ENCODE results near the gene POU3F1.

Gene POU3F1

GRCh38 chr1:38046333-38046883 is at the start of gene POU3F1:
Gene POU3F1, minus strand, starts transcription at chr1:38046793. Its CDS starts 50 bp downstream, at chr1:38046743.
- DNase-seq (ENCODE audit: low read depth in 2 of 3, low spot score in 2 of 3) = no peak

- DNase-seq (ENCODE audit: low read depth in 2 of 3, low spot score in 2 of 3) = no peak
Measured at GRCh38 chr1:38095454-38095931, 48.9 kb upstream of the POU3F1 start.

GRCh38 chr1:38094711-38095290 is 48.2 kb upstream of the POU3F1 start:
- no peak for DNase-seq (ENCODE audit: low read depth in 2 of 3, low spot score in 2 of 3)

GRCh38 chr1:38093569-38094520 is 47.3 kb upstream of the POU3F1 start:
- no peak for DNase-seq (ENCODE audit: low read depth in 2 of 3, low spot score in 2 of 3)

GRCh38 chr1:38092256-38092655 is 45.7 kb upstream of the POU3F1 start:
- no peak for DNase-seq (ENCODE audit: low read depth in 2 of 3, low spot score in 2 of 3)

- no peak for DNase-seq (ENCODE audit: low read depth in 2 of 3, low spot score in 2 of 3)
Measured at GRCh38 chr1:38090796-38091195, 44.2 kb upstream of the POU3F1 start.

GRCh38 chr1:38089712-38090360 is 43.2 kb upstream of the POU3F1 start:
- DNase-seq (ENCODE audit: low read depth in 2 of 3, low spot score in 2 of 3) = no peak

DNA sequence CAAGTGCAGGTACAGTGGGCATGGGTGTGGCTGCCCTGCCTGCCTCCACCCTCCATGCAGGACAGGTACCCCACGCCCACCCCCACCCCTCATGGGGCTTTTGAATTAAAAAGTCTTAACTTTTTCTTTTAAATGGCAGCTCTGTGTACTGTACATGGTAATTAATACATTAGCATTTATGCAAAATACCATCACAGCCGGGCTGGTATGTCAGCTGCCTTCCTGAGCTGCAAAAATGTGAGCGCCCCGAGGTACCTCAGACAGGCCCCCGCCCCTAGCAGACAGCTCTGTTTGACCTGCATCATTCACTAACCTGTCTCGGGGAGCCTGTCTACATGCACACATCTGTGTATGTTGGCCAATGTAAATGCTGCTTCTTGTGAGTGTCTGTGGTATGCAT is 42.2 kb upstream of the POU3F1 start:
- no peak for DNase-seq (ENCODE audit: low read depth in 2 of 3, low spot score in 2 of 3)

- no peak for DNase-seq (ENCODE audit: low read depth in 2 of 3, low spot score in 2 of 3)
Measured at GRCh38 chr1:38088366-38088765, 41.8 kb upstream of the POU3F1 start.

GRCh38 chr1:38087676-38088075 is 41.1 kb upstream of the POU3F1 start:
- no peak for DNase-seq (ENCODE audit: low read depth in 2 of 3, low spot score in 2 of 3)

DNA sequence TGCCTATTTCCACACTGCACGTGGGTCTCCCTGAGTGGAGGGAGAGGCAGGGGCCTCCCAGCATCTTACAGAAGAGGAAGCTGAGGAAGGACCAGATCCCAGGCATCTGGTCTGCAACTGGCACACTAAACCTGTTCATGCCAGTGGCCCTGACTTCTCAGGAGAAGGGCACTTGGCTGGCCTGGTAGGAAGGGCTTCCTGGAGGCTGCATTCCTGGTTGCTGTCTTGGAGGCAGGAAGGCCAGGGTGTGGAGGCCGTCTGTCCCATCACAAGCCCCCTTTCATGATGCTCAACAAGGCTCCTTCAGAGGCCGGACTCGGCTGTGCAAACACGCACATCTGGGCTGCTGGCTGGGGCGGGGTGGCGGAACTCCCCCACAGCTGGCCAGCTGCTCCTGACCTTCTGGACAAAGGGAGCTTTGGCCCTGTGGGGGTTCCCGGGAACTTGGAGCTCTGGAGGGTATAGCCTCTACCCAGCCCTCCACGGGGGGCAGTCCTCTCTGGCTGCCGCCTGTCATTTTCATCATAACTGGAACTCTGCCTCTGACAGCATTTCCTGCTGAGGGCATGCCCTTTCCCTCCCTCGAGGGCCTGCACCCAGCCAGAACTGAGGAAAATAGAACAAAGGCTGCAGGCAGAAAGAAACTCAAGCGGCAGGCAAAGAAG is 39.2 kb upstream of the POU3F1 start:
- no peak for DNase-seq (ENCODE audit: low read depth in 2 of 3, low spot score in 2 of 3)

GRCh38 chr1:38084700-38085099 is 38.1 kb upstream of the POU3F1 start:
- no peak for DNase-seq (ENCODE audit: low read depth in 2 of 3, low spot score in 2 of 3)

- no peak for DNase-seq (ENCODE audit: low read depth in 2 of 3, low spot score in 2 of 3)
Measured at GRCh38 chr1:38084113-38084512, 37.5 kb upstream of the POU3F1 start.

DNA sequence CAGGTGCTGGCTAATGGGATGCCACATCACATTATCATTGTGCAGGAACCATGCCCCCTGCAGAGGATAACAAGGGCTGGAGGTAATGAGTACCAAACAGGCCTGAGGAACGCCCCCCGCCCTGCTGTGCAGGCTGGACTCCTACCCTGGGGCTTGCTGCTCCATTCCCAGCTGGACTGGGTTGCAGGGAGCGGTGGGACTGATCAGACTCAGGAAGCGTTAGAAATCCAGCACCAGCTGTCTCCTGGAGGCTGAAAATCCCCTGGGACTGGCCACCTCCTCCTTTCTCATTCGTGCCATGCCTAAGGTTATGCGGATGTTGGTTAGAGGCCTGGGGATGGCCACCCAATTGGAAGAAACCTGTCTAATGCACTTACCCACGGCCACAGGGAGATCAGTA is 36.9 kb upstream of the POU3F1 start:
- DNase-seq (ENCODE audit: low read depth in 2 of 3, low spot score in 2 of 3) = no peak

DNA sequence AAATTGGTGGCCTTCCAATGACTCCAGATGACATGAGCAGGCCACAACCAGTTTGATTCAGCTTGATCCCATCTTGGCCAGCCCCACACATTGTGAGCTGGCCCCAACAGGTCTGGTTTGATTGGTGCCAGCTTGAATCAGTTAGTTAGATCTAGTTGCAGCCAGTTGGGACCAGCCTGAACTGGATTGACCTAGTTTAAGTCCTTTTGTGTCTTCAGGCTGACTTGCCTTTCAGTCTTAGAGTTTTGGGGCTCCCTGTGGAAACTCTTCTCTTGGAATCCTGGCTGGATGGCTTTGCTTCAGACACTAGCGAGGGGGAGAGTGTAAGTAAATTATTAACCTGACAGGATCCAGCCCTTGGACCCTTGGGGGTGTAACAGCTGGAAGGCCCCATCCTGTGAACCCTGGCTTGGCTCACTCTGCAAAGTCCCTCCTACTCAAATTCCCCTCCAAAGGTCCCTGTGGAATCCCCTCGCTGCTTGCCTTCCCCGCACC is 36.2 kb upstream of the POU3F1 start:
- DNase-seq (ENCODE audit: low read depth in 2 of 3, low spot score in 2 of 3) = no peak

GRCh38 chr1:38079019-38079418 is 32.4 kb upstream of the POU3F1 start:
- DNase-seq (ENCODE audit: low read depth in 2 of 3, low spot score in 2 of 3) = no peak

DNA sequence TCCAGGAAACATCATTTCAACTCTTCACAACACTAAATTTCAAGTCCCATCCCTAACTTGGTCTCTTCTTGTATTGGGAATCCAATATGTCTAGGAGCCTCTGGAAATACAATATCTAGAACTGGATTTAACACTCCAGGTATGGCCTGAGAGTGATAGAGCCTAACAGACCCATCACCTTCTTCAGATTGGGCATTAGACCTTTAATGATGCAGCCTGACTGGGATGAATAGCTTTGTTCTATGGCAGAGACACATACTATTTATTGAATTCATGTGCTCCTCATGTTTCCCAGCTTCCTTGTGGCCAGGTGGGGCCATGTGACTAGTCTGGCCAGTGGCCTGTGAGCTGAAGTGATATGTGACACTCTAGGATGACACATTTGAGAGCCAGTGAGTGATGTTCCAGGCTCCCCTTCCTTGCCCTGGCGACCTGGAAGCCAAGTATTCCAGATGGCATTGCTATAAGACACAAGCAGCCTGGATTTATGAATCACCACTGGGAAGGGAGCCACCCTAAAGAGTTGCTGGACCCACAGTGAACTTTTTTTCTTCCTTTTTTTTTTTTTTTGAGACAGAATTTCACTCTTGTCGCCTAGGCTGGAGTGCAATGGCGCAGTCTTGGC is 31.0 kb upstream of the POU3F1 start:
- no peak for DNase-seq (ENCODE audit: low read depth in 2 of 3, low spot score in 2 of 3)

GRCh38 chr1:38076455-38076854 is 29.9 kb upstream of the POU3F1 start:
- DNase-seq (ENCODE audit: low read depth in 2 of 3, low spot score in 2 of 3) = no peak

DNA sequence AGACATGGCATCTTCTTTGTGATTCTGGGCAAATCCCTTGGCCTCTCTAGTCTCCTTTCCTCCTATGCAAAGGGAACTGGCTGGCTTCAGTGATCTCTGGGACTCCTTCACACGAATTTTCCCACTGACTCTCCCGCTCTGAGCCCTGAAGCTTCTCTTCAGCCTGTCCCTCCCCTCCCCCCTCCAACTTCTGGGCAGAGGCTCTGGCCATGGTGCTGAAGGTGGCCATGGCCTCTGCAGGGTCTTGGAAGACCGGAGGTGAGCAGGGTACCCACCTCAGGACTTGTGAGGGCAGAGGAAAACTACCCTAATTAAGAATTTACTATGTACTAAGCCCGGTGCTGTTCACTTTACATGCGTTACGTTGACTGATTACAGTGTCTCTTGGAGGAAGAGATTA is 29.4 kb upstream of the POU3F1 start:
- no peak for DNase-seq (ENCODE audit: low read depth in 2 of 3, low spot score in 2 of 3)

DNA sequence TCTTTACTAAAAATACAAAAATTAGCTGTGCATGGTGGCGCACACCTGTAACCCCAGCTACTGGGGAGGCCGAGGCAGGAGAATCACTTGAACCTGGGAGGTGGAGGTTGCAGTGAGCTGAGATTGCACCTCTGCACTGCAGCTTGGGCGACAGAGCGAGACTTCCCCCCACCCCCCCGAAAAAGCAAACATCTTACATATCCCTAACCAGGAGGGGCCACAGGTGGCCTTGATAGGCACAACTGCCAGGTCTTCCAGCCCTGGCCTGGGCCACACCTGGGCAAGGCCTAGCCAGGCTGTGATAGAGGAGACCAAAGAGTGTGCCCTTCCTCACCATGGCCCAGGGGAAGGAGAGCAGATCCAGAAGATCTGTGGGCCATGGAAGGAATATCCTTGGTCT is 28.6 kb upstream of the POU3F1 start:
- no peak for DNase-seq (ENCODE audit: low read depth in 2 of 3, low spot score in 2 of 3)

GRCh38 chr1:38074302-38074677 is 27.7 kb upstream of the POU3F1 start:
- DNase-seq (ENCODE audit: low read depth in 2 of 3, low spot score in 2 of 3) = no peak

Measured in activated CD8-positive, alpha-beta memory T cell treated with anti-CD3 and anti-CD28 coated beads for 48 hours (primary cell).